ENCODE measurements around the gene RASGRF1.

Gene RASGRF1

DNA sequence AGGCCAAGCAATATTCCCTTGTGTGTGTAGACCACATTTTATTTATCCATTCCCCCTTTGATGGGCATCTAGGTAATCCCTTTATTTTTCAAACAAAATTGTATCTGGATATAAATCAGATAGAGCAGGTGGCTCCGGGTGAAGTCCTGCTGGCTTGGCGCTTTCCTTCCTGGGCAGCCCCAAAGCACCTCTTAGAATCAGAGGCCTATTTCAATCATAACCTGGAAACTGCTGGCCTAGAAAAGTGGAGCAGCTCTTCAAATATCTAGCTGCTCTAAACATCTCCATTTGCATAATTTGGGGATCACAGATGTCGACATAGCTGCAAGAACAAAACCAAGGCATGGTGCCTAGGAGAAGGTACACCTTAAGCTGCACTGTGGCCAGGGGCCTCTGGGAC is 40.2 kb downstream of the RASGRF1 start:
- peaks cover 4% of the 10 kb centered on the region for H3K4me1 ChIP-seq (ENCODE audit: insufficient read depth, insufficient read length)
- H3K9me3 ChIP-seq (ENCODE audit: insufficient read depth, low read length) = no peaks in the 10 kb centered on the region
- no peak for DNase-seq (ENCODE audit: low read depth, low spot score)
- no peak overlapping the region for H3K4me3 ChIP-seq (ENCODE audit: insufficient read length, low read depth)
- no peaks in the 10 kb centered on the region for H3K36me3 ChIP-seq (ENCODE audit: insufficient read depth, insufficient read length, low read length)
- peaks cover 2% of the 10 kb centered on the region for H3K27me3 ChIP-seq (ENCODE audit: insufficient read depth, insufficient read length)
- no peak for TF ChIP-seq SUZ12 (IDR thresholded peaks at IDR 0.05; ENCODE audit: extremely low read depth, insufficient read depth, insufficient read length)
- no peak overlapping the region for H3K9ac ChIP-seq (ENCODE audit: insufficient read length, low read depth)

DNA sequence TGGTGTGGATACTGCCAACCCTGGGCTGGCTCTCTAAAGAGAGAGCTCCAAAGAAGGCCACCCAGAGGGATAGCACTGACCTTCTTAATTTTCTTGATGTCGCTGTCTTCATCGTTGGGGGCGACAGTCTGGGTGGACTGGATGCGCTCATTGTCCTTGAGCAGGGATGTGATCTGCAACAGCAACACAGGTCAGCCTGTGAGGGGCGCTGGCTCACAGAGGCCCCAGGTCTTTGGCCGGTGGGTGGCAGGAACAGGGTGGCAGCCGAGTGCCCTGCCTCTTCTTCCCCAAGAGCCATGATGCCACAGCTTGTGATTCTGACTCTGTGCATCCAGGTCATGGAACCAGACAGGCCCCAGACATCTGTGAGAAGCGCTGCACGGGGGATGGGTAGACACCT is 41.2 kb downstream of the RASGRF1 start:
- no peak for DNase-seq (ENCODE audit: low read depth, low spot score)
- no peak overlapping the region for H3K4me3 ChIP-seq (ENCODE audit: insufficient read length, low read depth)
- no peak overlapping the region for H3K9ac ChIP-seq (ENCODE audit: insufficient read length, low read depth)
- no peak for TF ChIP-seq SUZ12 (IDR thresholded peaks at IDR 0.05; ENCODE audit: extremely low read depth, insufficient read depth, insufficient read length)
- no peak for TF ChIP-seq ZNF274 (IDR thresholded peaks at IDR 0.05; ENCODE audit: low read depth, low read length)
- no peak for TF ChIP-seq YY1 (IDR thresholded peaks at IDR 0.05; ENCODE audit: insufficient read depth, insufficient read length)
- no peaks in the 10 kb centered on the region for H3K36me3 ChIP-seq (ENCODE audit: insufficient read depth, insufficient read length, low read length)
- peaks cover 2% of the 10 kb centered on the region for H3K27me3 ChIP-seq (ENCODE audit: insufficient read depth, insufficient read length)
- H3K4me1 ChIP-seq (ENCODE audit: insufficient read depth, insufficient read length) = peaks cover 4% of the 10 kb centered on the region
- H3K9me3 ChIP-seq (ENCODE audit: insufficient read depth, low read length) = no peaks in the 10 kb centered on the region

DNA sequence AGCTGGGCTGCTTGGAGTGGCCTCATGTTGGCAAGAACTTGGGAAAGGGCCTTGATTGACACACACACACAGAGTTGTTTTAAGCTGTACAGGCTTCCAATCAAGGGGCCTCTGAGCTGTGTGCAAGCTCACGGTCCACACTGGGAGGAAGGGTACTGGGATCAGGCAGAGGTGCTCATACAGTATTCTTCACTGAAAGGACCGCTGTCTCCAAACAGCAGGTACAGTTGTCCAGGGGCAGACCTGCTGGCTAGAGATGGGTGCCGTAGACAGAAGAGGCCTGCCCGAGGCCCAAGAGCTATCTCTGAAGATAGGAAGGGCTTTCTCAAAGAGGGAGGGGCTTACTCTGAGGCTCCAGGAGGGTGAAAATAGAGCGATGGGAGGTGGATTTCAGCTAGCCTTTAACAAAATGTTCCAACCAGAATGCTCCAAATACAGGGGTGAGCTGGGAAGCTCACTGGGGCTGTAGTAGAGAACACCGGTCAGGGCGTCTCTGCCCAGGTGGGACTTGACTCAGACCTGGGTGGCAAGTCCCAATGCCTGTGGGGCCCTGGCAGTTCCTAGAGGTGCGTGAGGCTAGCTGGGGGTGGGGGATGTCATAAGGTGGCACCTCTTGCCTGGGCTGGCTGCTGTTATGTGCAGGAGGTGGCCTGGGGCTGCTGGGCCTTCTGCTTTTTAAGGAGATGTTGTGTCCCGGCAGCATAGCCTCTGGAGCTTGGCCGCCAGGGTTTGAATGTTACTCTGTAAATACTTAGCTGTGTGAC is 42.7 kb downstream of the RASGRF1 start:
- Histone ChIP-seq H3K4me1 (ENCODE audit: insufficient read depth, insufficient read length) (peaks cover 4% of the 10 kb centered on the region), H3K9ac (ENCODE audit: insufficient read length, low read depth) (peak overlapping the region; percentile 12), H3K27me3 (ENCODE audit: insufficient read depth, insufficient read length) (peaks cover 2% of the 10 kb centered on the region), H3K36me3 (ENCODE audit: insufficient read depth, insufficient read length, low read length) (no peaks in the 10 kb centered on the region), H3K9me3 (ENCODE audit: insufficient read depth, low read length) (peaks cover 6% of the 10 kb centered on the region; the same call in 1 of the 2 replicates), H3K4me3 (ENCODE audit: insufficient read length, low read depth) (no peak overlapping the region)
- DNase-seq (ENCODE audit: low read depth, low spot score) = no peak
- no peak for TF ChIP-seq SUZ12 (IDR thresholded peaks at IDR 0.05; ENCODE audit: extremely low read depth, insufficient read depth, insufficient read length)

DNA sequence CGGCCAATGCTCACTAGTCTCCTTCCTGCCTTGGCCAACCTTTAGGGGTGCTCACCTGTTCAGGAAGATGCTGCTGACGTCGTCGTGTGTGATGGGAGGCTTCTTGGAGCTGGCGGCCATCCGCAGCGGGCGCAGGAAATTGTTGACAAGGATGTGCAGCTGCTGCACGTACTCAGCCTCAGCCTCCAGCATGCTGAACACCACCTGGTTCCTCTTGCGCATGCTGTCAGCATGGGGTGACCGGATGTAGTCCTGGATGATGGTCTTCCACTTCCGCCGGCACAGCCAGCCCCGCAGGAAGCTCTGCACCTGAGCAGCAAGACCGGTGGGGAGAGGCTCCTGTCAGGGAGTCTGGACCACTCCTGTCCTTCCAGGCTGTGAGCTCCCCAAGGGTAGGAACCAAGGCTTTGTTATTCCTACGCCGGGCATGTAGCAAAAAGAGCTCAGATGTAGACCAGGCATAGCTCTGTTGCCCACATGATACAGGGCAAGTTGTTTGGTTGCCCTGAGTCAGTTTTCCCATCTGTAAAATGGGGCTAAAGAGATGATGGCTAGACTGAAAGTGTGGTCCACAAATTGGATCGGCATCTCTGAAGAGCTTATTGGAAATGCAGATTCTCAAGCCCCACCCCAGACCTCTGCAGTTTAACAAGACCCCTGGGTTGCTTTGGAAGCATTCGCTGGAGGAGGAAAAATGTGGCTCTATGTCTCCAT is 43.7 kb downstream of the RASGRF1 start:
- H3K27me3 ChIP-seq (ENCODE audit: insufficient read depth, insufficient read length) = no peaks in the 10 kb centered on the region
- TF ChIP-seq SUZ12 (IDR thresholded peaks at IDR 0.05; ENCODE audit: extremely low read depth, insufficient read depth, insufficient read length) = no peak
- no peak for TF ChIP-seq ZNF274 (IDR thresholded peaks at IDR 0.05; ENCODE audit: low read depth, low read length)
- no peak for TF ChIP-seq YY1 (IDR thresholded peaks at IDR 0.05; ENCODE audit: insufficient read depth, insufficient read length)
- no peak overlapping the region for H3K4me3 ChIP-seq (ENCODE audit: insufficient read length, low read depth)
- H3K9ac ChIP-seq (ENCODE audit: insufficient read length, low read depth) = no peak overlapping the region
- H3K36me3 ChIP-seq (ENCODE audit: insufficient read depth, insufficient read length, low read length) = no peaks in the 10 kb centered on the region
- peaks cover 13% of the 10 kb centered on the region for H3K9me3 ChIP-seq (ENCODE audit: insufficient read depth, low read length)
- no peak for DNase-seq (ENCODE audit: low read depth, low spot score)
- H3K4me1 ChIP-seq (ENCODE audit: insufficient read depth, insufficient read length) = peaks cover 4% of the 10 kb centered on the region

DNA sequence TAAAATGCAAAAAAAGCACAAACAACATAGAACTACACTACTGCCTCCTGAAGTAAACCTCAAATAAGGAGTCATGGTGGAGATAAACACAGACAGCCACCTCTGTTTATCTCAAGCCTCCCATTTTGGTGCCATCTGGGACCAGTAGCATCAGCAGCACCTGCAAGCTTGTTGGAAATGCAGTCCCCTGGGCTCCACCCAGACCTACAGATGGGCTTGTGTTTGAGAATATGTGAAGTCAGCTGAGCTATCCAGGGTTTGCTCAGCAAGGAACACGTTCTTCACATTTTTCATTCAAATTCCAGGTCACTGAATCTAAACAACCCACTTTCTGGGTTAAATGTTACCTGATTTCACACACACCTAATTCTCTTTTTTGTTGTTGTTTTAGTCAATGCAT is 45.5 kb downstream of the RASGRF1 start:
- Histone ChIP-seq H3K27me3 (ENCODE audit: insufficient read depth, insufficient read length) (no peaks in the 10 kb centered on the region), H3K4me1 (ENCODE audit: insufficient read depth, insufficient read length) (no peaks in the 10 kb centered on the region), H3K9me3 (ENCODE audit: insufficient read depth, low read length) (peaks cover 13% of the 10 kb centered on the region), H3K4me3 (ENCODE audit: insufficient read length, low read depth) (no peak overlapping the region), H3K9ac (ENCODE audit: insufficient read length, low read depth) (no peak overlapping the region), H3K36me3 (ENCODE audit: insufficient read depth, insufficient read length, low read length) (no peaks in the 10 kb centered on the region)
- TF ChIP-seq SUZ12 (IDR thresholded peaks at IDR 0.05; ENCODE audit: extremely low read depth, insufficient read depth, insufficient read length) (no peak), ZNF274 (IDR thresholded peaks at IDR 0.05; ENCODE audit: low read depth, low read length) (no peak), YY1 (IDR thresholded peaks at IDR 0.05; ENCODE audit: insufficient read depth, insufficient read length) (no peak)
- DNase-seq (ENCODE audit: low read depth, low spot score) = no peak

DNA sequence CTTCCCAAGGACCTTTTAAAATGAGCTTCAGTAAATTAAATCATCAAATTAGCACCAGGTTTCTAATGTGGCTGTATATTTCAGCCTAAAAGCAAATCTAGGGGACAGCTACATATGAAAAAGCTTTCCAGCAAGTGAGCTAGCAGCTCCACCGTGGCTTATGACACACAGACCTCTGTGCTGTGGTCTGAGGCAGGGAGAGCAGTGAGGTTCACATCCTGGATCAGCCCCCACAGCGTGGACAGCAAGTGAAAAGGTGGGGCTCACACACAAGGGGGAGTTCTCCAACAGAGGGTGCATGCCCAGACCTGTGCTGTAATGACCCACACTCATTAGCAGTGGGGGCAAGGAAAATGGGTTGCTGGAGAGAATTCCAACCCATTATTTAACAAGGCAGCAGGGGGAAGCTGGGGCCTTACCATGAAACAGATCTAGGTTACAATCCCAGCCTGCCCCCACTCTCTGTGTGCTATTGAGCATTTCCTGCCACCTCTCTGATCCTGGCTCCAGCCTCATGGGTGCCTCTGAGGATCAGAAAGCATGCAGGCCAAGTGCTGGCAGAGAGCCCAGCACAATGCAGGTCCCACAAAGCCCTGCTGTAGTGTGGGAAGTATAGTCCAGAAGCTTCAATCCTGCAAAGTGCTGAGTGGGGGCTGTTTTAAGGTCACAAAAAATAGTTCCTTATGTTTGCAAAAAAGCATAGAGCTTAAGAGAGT is 48.2 kb downstream of the RASGRF1 start:
- Histone ChIP-seq H3K9ac (ENCODE audit: insufficient read length, low read depth) (no peak overlapping the region), H3K27me3 (ENCODE audit: insufficient read depth, insufficient read length) (no peaks in the 10 kb centered on the region), H3K4me3 (ENCODE audit: insufficient read length, low read depth) (no peak overlapping the region), H3K4me1 (ENCODE audit: insufficient read depth, insufficient read length) (no peaks in the 10 kb centered on the region), H3K9me3 (ENCODE audit: insufficient read depth, low read length) (peaks cover 13% of the 10 kb centered on the region), H3K36me3 (ENCODE audit: insufficient read depth, insufficient read length, low read length) (no peaks in the 10 kb centered on the region)
- no peak for TF ChIP-seq YY1 (IDR thresholded peaks at IDR 0.05; ENCODE audit: insufficient read depth, insufficient read length)
- TF ChIP-seq SUZ12 (IDR thresholded peaks at IDR 0.05; ENCODE audit: extremely low read depth, insufficient read depth, insufficient read length) = no peak
- no peak for TF ChIP-seq ZNF274 (IDR thresholded peaks at IDR 0.05; ENCODE audit: low read depth, low read length)
- no peak for DNase-seq (ENCODE audit: low read depth, low spot score)

DNA sequence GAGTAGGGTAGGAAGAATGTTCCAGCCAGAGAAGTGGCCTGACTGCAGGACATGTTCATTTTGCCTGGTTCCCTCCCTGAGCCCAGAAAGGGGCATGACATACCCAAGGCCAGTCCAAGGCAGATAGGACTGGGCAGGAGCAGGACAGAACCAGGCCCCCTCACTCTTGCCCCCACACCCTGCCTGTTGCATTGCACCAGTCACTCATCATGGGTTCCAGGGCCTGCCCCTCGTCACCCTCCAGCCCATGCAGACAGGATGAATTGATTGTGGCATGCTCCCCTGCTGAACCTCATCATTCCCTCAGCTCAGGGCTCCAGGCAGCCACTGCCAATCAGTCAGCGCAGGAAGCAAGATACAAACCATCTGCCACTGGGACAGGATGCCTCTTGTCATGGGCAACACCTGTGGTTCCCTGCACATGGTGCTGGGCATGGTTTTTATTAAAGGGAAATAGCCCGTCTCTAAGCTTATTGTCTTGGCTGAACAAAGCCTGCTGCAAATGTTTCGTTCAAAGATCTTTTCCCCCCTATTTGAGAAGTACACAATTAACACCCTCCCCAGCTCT is 48.9 kb downstream of the RASGRF1 start:
- Histone ChIP-seq H3K27me3 (ENCODE audit: insufficient read depth, insufficient read length) (no peaks in the 10 kb centered on the region), H3K4me3 (ENCODE audit: insufficient read length, low read depth) (no peak overlapping the region), H3K36me3 (ENCODE audit: insufficient read depth, insufficient read length, low read length) (no peaks in the 10 kb centered on the region), H3K9me3 (ENCODE audit: insufficient read depth, low read length) (peaks cover 13% of the 10 kb centered on the region), H3K9ac (ENCODE audit: insufficient read length, low read depth) (no peak overlapping the region), H3K4me1 (ENCODE audit: insufficient read depth, insufficient read length) (no peaks in the 10 kb centered on the region)
- DNase-seq (ENCODE audit: low read depth, low spot score) = no peak
- TF ChIP-seq ZNF274 (IDR thresholded peaks at IDR 0.05; ENCODE audit: low read depth, low read length) = no peak
- no peak for TF ChIP-seq SUZ12 (IDR thresholded peaks at IDR 0.05; ENCODE audit: extremely low read depth, insufficient read depth, insufficient read length)
- TF ChIP-seq YY1 (IDR thresholded peaks at IDR 0.05; ENCODE audit: insufficient read depth, insufficient read length) = no peak

Data from NT2/D1 (cell line).